H1 (cell line): ENCODE measurements around the gene SLC6A3. TPM values are rescaled to one million over a fixed set of nuclear protein-coding genes. Genes with fewer than 3 reads are reported as not detected.
"Not testable (repeated sequence)": the region's sequence is repeated elsewhere in the genome, so short reads cannot be mapped to it uniquely, and the experiment has no call there.

Experiments
- CTCF ChIA-PET: fragments of 300-600 bp; sonication (Branson Sonifier 250); formaldehyde crosslinking; loops from one replicate; lab custom pipeline; 2021; ENCODE audit not compliant: partially characterized antibody; lab: Charles Lee
- POLR2A ChIA-PET: fragments of 300-600 bp; sonication (Branson Sonifier 250); formaldehyde crosslinking; loops from one replicate; lab custom pipeline; 2021; ENCODE audit warnings: inconsistent platforms; ENCODE audit not compliant: partially characterized antibody; lab: Charles Lee
- DNase-seq, 2 experiments: peaks; one replicate each; pipeline versions ENCODE4 v3.0.0 to v3.0.0-alpha.2; 2010 to 2022; ENCODE audit warnings: low spot score in 2 of 2, low read depth in 1 of 2, mixed read lengths in 1 of 2
- FAIRE-seq: peaks from 2 replicates; lab custom pipeline; 2011; peaks lifted over from hg19 to GRCh38; lab: Jason Lieb, UNC
- H2AFZ ChIP-seq: 2 replicates; pipeline ENCODE4 v1.8.1; 2012; ENCODE audit warnings: low read length, inconsistent platforms
- H2AK5ac ChIP-seq: 2 replicates; pipeline ENCODE4 v1.6.1; 2013; ENCODE audit warnings: low read depth, low read length
- H2BK120ac ChIP-seq: replicated peaks from 2 replicates; pipeline ENCODE3; 2013; ENCODE audit warnings: low read depth, low read length, inconsistent platforms
- H2BK12ac ChIP-seq: 2 replicates; pipeline ENCODE4 v1.6.1; 2013; ENCODE audit warnings: low read depth, low read length
- H2BK15ac ChIP-seq: 2 replicates; pipeline ENCODE4 v1.6.1; 2013; ENCODE audit warnings: low read length
- H2BK20ac ChIP-seq: 2 replicates; pipeline ENCODE4 v1.6.1; 2013; ENCODE audit warnings: low read length
- H2BK5ac ChIP-seq: 2 replicates; pipeline ENCODE4 v1.6.1; 2013; ENCODE audit warnings: low read depth, low read length
- H3K14ac ChIP-seq: 2 replicates; pipeline ENCODE4 v1.6.1; 2013; ENCODE audit warnings: inconsistent platforms; ENCODE audit not compliant: insufficient read length
- H3K18ac ChIP-seq: 2 replicates; pipeline ENCODE4 v1.6.1; 2013; ENCODE audit warnings: low read length; ENCODE audit errors: extremely low read depth
- H3K23ac ChIP-seq: 2 replicates; pipeline ENCODE4 v1.6.1; 2013; ENCODE audit warnings: inconsistent platforms; ENCODE audit not compliant: insufficient read length
- H3K23me2 ChIP-seq: 2 replicates; pipeline ENCODE4 v1.6.1; 2013; ENCODE audit warnings: low read depth, low read length
- H3K27ac ChIP-seq: 2 replicates; pipeline ENCODE4 v1.6.1; 2011; ENCODE audit warnings: low read depth, low read length, inconsistent platforms
- H3K27me3 ChIP-seq, 4 experiments: replicated peaks in 1 of 4; 1 replicate in 1 of 4; 2 replicates in 3 of 4; pipeline versions ENCODE4 v1.6.1 to v1.8.1; 2011 to 2013; ENCODE audit warnings: low read length in 3 of 4, mild to moderate bottlenecking in 3 of 4, inconsistent platforms in 2 of 4, mixed read lengths in 2 of 4, moderate library complexity in 1 of 4; ENCODE audit not compliant: control insufficient read depth in 3 of 4, insufficient read depth in 3 of 4; ENCODE audit errors: extremely low read depth in 1 of 4
- H3K36me3 ChIP-seq, 4 experiments: 2 replicates each; pipeline versions ENCODE4 v1.6.1 to v1.8.1; 2011 to 2013; ENCODE audit warnings: mild to moderate bottlenecking in 4 of 4, low read length in 3 of 4, moderate library complexity in 2 of 4, control low read depth in 1 of 4, inconsistent platforms in 1 of 4; ENCODE audit not compliant: insufficient read depth in 4 of 4, control insufficient read depth in 2 of 4
- H3K4ac ChIP-seq: replicated peaks from 2 replicates; pipeline ENCODE3; 2013; ENCODE audit warnings: low read length, low read depth, mixed read lengths, inconsistent platforms; ENCODE audit not compliant: insufficient read length
- H3K4me1 ChIP-seq, 4 experiments: replicated peaks in 1 of 4; 1 replicate in 1 of 4; 2 replicates in 3 of 4; pipeline versions ENCODE4 v1.6.1 to v1.8.1; 2011 to 2013; ENCODE audit warnings: low read length in 3 of 4, inconsistent platforms in 2 of 4, mixed read lengths in 1 of 4; ENCODE audit not compliant: insufficient read depth in 4 of 4, control insufficient read depth in 3 of 4
- H3K4me2 ChIP-seq, 2 experiments: 2 replicates each; pipeline versions ENCODE4 v1.6.1 to v1.8.1; 2011 to 2013; ENCODE audit warnings: low read depth in 2 of 2, low read length in 2 of 2, control low read depth in 1 of 2, inconsistent platforms in 1 of 2, mild to moderate bottlenecking in 1 of 2; ENCODE audit not compliant: insufficient read depth in 1 of 2
- H3K4me3 ChIP-seq, 4 experiments: fragments of 200-600, 300-600 bp in 1 of 4; sonication (generic), shearing (Covaris generic), sonication (Bioruptor Twin) in 1 of 4; 2 replicates each; pipeline versions ENCODE4 v1.5.1 to v1.8.1; 2011 to 2016; ENCODE audit warnings: low read length in 4 of 4, low read depth in 3 of 4, control low read depth in 2 of 4, inconsistent platforms in 2 of 4, mild to moderate bottlenecking in 2 of 4, mixed read lengths in 1 of 4, moderate library complexity in 1 of 4; ENCODE audit not compliant: insufficient read depth in 2 of 4; ENCODE audit errors: extremely low read depth in 1 of 4
- H3K56ac ChIP-seq: replicated peaks from 2 replicates; pipeline ENCODE3; 2013; ENCODE audit warnings: low read depth, mild to moderate bottlenecking, mixed read lengths, low read length, inconsistent platforms; ENCODE audit not compliant: insufficient read length
- H3K79me1 ChIP-seq: 2 replicates; pipeline ENCODE4 v1.6.1; 2013; ENCODE audit warnings: low read depth, low read length, control low read depth
- H3K79me2 ChIP-seq, 2 experiments: 2 replicates each; pipeline versions ENCODE4 v1.6.1 to v1.8.1; 2012 to 2013; ENCODE audit warnings: low read length in 2 of 2, mild to moderate bottlenecking in 2 of 2, inconsistent platforms in 1 of 2; ENCODE audit not compliant: insufficient read depth in 2 of 2, control insufficient read depth in 1 of 2
- H3K9ac ChIP-seq, 4 experiments: replicated peaks in 1 of 4; 1 replicate in 1 of 4; 2 replicates in 3 of 4; pipeline versions ENCODE4 v1.6.1 to v1.8.1; 2011 to 2013; ENCODE audit warnings: low read depth in 3 of 4, low read length in 3 of 4, control low read depth in 2 of 4, mild to moderate bottlenecking in 2 of 4, moderate library complexity in 2 of 4, inconsistent platforms in 1 of 4; ENCODE audit errors: extremely low read depth in 1 of 4
- H3K9me3 ChIP-seq, 2 experiments: 2 replicates each; pipeline versions ENCODE4 v1.6.1 to v1.8.1; 2012 to 2013; ENCODE audit warnings: mild to moderate bottlenecking in 2 of 2, moderate library complexity in 2 of 2, control low read depth in 1 of 2, inconsistent platforms in 1 of 2, low read depth in 1 of 2, low read length in 1 of 2, mixed read lengths in 1 of 2; ENCODE audit not compliant: insufficient read depth in 2 of 2
- H4K20me1 ChIP-seq, 2 experiments: replicated peaks in 1 of 2; 2 replicates each; pipeline versions ENCODE3 to v1.8.1; 2011 to 2013; ENCODE audit warnings: inconsistent platforms in 2 of 2, low read length in 2 of 2, mild to moderate bottlenecking in 1 of 2; ENCODE audit not compliant: insufficient read depth in 2 of 2, control insufficient read depth in 1 of 2
- H4K5ac ChIP-seq: 2 replicates; pipeline ENCODE4 v1.6.1; 2013; ENCODE audit warnings: low read length, low read depth, mixed read lengths, inconsistent platforms; ENCODE audit not compliant: insufficient read length
- H4K8ac ChIP-seq: 2 replicates; pipeline ENCODE4 v1.8.0; 2013; ENCODE audit warnings: mild to moderate bottlenecking, moderate library complexity, low read length, inconsistent platforms; ENCODE audit not compliant: insufficient read depth; ENCODE audit errors: extremely low read depth
- H4K91ac ChIP-seq: replicated peaks from 2 replicates; pipeline ENCODE3; 2013; ENCODE audit warnings: low read length, mixed read lengths, inconsistent platforms; ENCODE audit not compliant: insufficient read length
- WGBS, 2 experiments: shearing (Covaris generic) in 1 of 2; methylation state at CpG; one replicate each; pipeline versions ENCODE4 v1.1.6 to v1.1.7; 2013 to 2015; ENCODE audit warnings: low lambda C conversion rate in 2 of 2, mixed read lengths in 2 of 2, inconsistent platforms in 1 of 2, low coverage in 1 of 2, missing lambda C conversion rate in 1 of 2; ENCODE audit not compliant: insufficient replicate concordance in 2 of 2, insufficient coverage in 1 of 2, insufficient read length in 1 of 2; ENCODE audit errors: extremely low coverage in 1 of 2, missing lambda C conversion rate in 1 of 2; 5-methylcytosine and 5-hydroxymethylcytosine counted together
- polyA plus RNA-seq, 7 experiments: library from polyadenylated mRNA; depleted of rRNA in 3 of 7; stranded (reverse) in 5 of 7; unstranded in 2 of 7; fragments of >200 nt in 5 of 7; fragments of 200-250 nt in 2 of 7; gene quantifications; 1 replicate in 5 of 7; 2 replicates in 1 of 7; 4 replicates in 1 of 7; pipeline versions ENCODE4 v1.2.1 to v1.2.3, GENCODE V29; 2011 to 2013; ENCODE audit warnings: missing spikeins in 2 of 7, mixed read lengths in 2 of 7
- total RNA-seq: library from RNA; stranded (reverse); fragmentation: NEBNext Ultra II Directional; extraction: Animal tissue kit (Norgen Biotek cat#: 25700); gene quantifications from 2 replicates; pipeline ENCODE4 v1.2.1, GENCODE V29; 2021

SLC6A3 gene
- total and polyA plus RNA-seq, 2 of the 8 experiments (the other 6 are each of a cell fraction or from before 2014, with no cell fraction given) = 0.48 to 0.91 TPM

- H3K14ac ChIP-seq, H2BK20ac ChIP-seq, H4K91ac ChIP-seq, H2BK15ac ChIP-seq, H4K20me1 ChIP-seq, H4K5ac ChIP-seq, H4K8ac ChIP-seq, H3K18ac ChIP-seq, H3K23ac ChIP-seq, H2AK5ac ChIP-seq, DNase-seq, H3K23me2 ChIP-seq, H2BK12ac ChIP-seq, H3K4me1 ChIP-seq, H3K4me2 ChIP-seq, H3K9ac ChIP-seq, H2AFZ ChIP-seq, H2BK120ac ChIP-seq, H3K4ac ChIP-seq, H2BK5ac ChIP-seq, H3K4me3 ChIP-seq, H3K79me2 ChIP-seq, H3K27me3 ChIP-seq, H3K27ac ChIP-seq, H3K56ac ChIP-seq, FAIRE-seq, H3K79me1 ChIP-seq: not testable (repeated sequence)
- H3K9me3 ChIP-seq = peaks cover 43 to 60% of the 10 kb centered on the region in 2 experiments
- peaks cover 2 to 36% (median 23%) of the 10 kb centered on the region in 4 experiments; a peak in 6 of 8 replicates for H3K36me3 ChIP-seq
- WGBS, 2 experiments = 87% methylated on average over 9 of the region's 20 CpGs; no CpG with 5 or more reads in 1 of the 2 experiments
- ChIA-PET POLR2A (interaction anchor here (0.9 kb wide), 1 partner anchor 9 kb away, joined by 3 read pairs; no protein-coding TSS in a partner anchor), CTCF (interaction anchor here (1.7 to 4.5 kb wide), 2 partner anchors 12 to 76 kb away, joined by 3 to 19 read pairs; no protein-coding TSS in a partner anchor)
Observed at GRCh38 chr5:1456110-1456881, 11.1 kb upstream of the SLC6A3 start.
